HCT116 (cell line): Measurements from ENCODE around the gene CS. TPM values are rescaled to one million over a fixed set of nuclear protein-coding genes. Genes with fewer than 3 reads are reported as not detected.

Source experiments
- ATAC-seq: fragments of 200-7000 bp; cut with Tn5 transposase; 2 replicates; pipeline ENCODE4 v1.9.1; 2020; ENCODE audit warnings: mild to moderate bottlenecking, moderate library complexity
- BruUV-seq: library from RNA; stranded (reverse); fragments of 400-500 nt; replicated peaks from 2 replicates; lab custom pipeline; 2021; lab: Mats Ljungman, UMichigan
- CTCF ChIA-PET: fragments of 300-600 bp; sonication (Branson Sonifier 250); formaldehyde crosslinking; loops from one replicate; lab custom pipeline; 2021; ENCODE audit warnings: antibody characterized with exemption; lab: Charles Lee
- POLR2A ChIA-PET: fragments of 300-600, 350-600 bp; sonication (Branson Sonifier 250); formaldehyde crosslinking; loops from one replicate; lab custom pipeline; 2021; ENCODE audit warnings: antibody characterized with exemption; lab: Charles Lee
- RAD21 ChIA-PET, 2 experiments: fragments of 300-600 bp; sonication (Branson Sonifier 250); formaldehyde crosslinking; loops; one replicate each; lab custom pipeline; 2023; ENCODE audit warnings: low total read pairs in 2 of 2; ENCODE audit not compliant: uncharacterized antibody in 2 of 2, unreplicated experiment in 2 of 2, low non-redundant PET in 1 of 2; lab: Charles Lee
- DNase-seq: peaks from one replicate; pipeline ENCODE4 v3.0.0-alpha.2; 2010; ENCODE audit warnings: low read depth, low spot score
- H2AFZ ChIP-seq: fragments of 200-600 bp; shearing (Covaris generic), sonication (generic); 2 replicates; pipeline ENCODE4 v1.6.1; 2017; ENCODE audit warnings: low read depth, mixed run types, mixed read lengths, antibody characterized with exemption, low read length; ENCODE audit not compliant: poor library complexity, severe bottlenecking
- H3K27ac ChIP-seq: 2 replicates; pipeline ENCODE4 v1.5.1; 2012; ENCODE audit warnings: low read depth, low read length
- H3K27me3 ChIP-seq: fragments of 200-600 bp; sonication (generic); 2 replicates; pipeline ENCODE4 v1.6.1; 2016; ENCODE audit warnings: mixed run types, low read length, mixed read lengths; ENCODE audit not compliant: insufficient read depth
- H3K36me3 ChIP-seq, 2 experiments: fragments of 200-500 bp in 1 of 2; fragments of 200-600 bp in 1 of 2; sonication (Bioruptor generic) in 1 of 2; sonication (generic) in 1 of 2; 2 replicates each; pipeline versions ENCODE4 v1.5.1 to v1.6.1; 2014 to 2016; ENCODE audit warnings: low read length in 2 of 2, inconsistent platforms in 1 of 2, mixed read lengths in 1 of 2, mixed run types in 1 of 2; ENCODE audit not compliant: insufficient read depth in 2 of 2, control insufficient read depth in 1 of 2
- H3K4me1 ChIP-seq, 2 experiments: fragments of 200-600 bp in 1 of 2; sonication (generic) in 1 of 2; 2 replicates each; pipeline versions ENCODE4 v1.5.1 to v1.6.1; 2012 to 2017; ENCODE audit warnings: low read length in 2 of 2, inconsistent platforms in 1 of 2, mild to moderate bottlenecking in 1 of 2, mixed read lengths in 1 of 2, mixed run types in 1 of 2, moderate library complexity in 1 of 2; ENCODE audit not compliant: insufficient read depth in 2 of 2, control insufficient read depth in 1 of 2
- H3K4me2 ChIP-seq: fragments of 200-600 bp; sonication (generic); 2 replicates; pipeline ENCODE4 v1.6.1; 2017; ENCODE audit warnings: mixed run types, low read length, mixed read lengths
- H3K4me3 ChIP-seq, 2 experiments: fragments of 200-600 bp in 1 of 2; sonication (generic) in 1 of 2; replicated peaks in 1 of 2; 2 replicates each; pipeline ENCODE4 v1.5.1; 2011 to 2016; ENCODE audit warnings: low read length in 2 of 2, control low read depth in 1 of 2, low read depth in 1 of 2, mild to moderate bottlenecking in 1 of 2, mixed read lengths in 1 of 2, mixed run types in 1 of 2
- H3K79me2 ChIP-seq: fragments of 200-600 bp; sonication (generic); 2 replicates; pipeline ENCODE4 v1.6.1; 2017; ENCODE audit warnings: mild to moderate bottlenecking, mixed run types, low read length, moderate library complexity, mixed read lengths; ENCODE audit not compliant: insufficient read depth
- H3K9ac ChIP-seq: fragments of 200-600 bp; sonication (generic); 2 replicates; pipeline ENCODE4 v1.6.1; 2016; ENCODE audit warnings: low read length, mixed read lengths
- H3K9me2 ChIP-seq: fragments of 200-600 bp; sonication (generic), shearing (Covaris generic); 2 replicates; pipeline ENCODE4 v1.6.1; 2017; ENCODE audit warnings: mixed run types, mild to moderate bottlenecking, moderate library complexity; ENCODE audit not compliant: insufficient read depth
- H3K9me3 ChIP-seq, 2 experiments: fragments of 200-500 bp in 1 of 2; fragments of 200-600 bp in 1 of 2; sonication (Bioruptor generic) in 1 of 2; sonication (generic) in 1 of 2; 2 replicates each; pipeline ENCODE4 v1.6.1; 2014 to 2017; ENCODE audit warnings: low read length in 2 of 2, mixed read lengths in 2 of 2, inconsistent platforms in 1 of 2, low read depth in 1 of 2, mild to moderate bottlenecking in 1 of 2, mixed run types in 1 of 2, moderate library complexity in 1 of 2; ENCODE audit not compliant: control insufficient read depth in 1 of 2, insufficient read depth in 1 of 2
- H4K20me1 ChIP-seq: fragments of 200-600 bp; sonication (generic), shearing (Covaris generic); 2 replicates; pipeline ENCODE4 v1.6.1; 2017; ENCODE audit warnings: mixed run types, mild to moderate bottlenecking, moderate library complexity; ENCODE audit not compliant: insufficient read depth
- RAD21 ChIP-seq: IDR thresholded peaks from 2 replicates; pipeline ENCODE4 v1.6.1; 2012; ENCODE audit warnings: low read depth, mild to moderate bottlenecking
- intact Hi-C: fragments of 100-400 bp; cut with micrococcal nuclease; formaldehyde crosslinking; loops from 2 replicates; pipeline ENCODE4 v1.10.0; 2022
- total RNA-seq: library from RNA; stranded (reverse); gene quantifications from one replicate; pipeline ENCODE4 v1.2.1, GENCODE V29; 2021; ENCODE audit not compliant: unreplicated experiment
- TF ChIP-seq, protein P1 (sequence below), 3 experiments: fragments of 200-600 bp in 1 of 3; sonication (generic) in 1 of 3; IDR thresholded peaks in 2 of 3; conservative IDR thresholded peaks in 1 of 3; 2 replicates each; pipeline ENCODE4 v1.5.1; 2012 to 2017; ENCODE audit warnings: low read depth in 2 of 3, low read length in 2 of 3, antibody characterized with exemption in 1 of 3, borderline replicate concordance in 1 of 3, control low read depth in 1 of 3, mild to moderate bottlenecking in 1 of 3, mixed read lengths in 1 of 3, mixed run types in 1 of 3, moderate library complexity in 1 of 3; ENCODE audit not compliant: insufficient read depth in 1 of 3
- TF ChIP-seq, protein P2 (sequence below): IDR thresholded peaks from 2 replicates; pipeline ENCODE4 v1.6.1; 2011; ENCODE audit warnings: mild to moderate bottlenecking, low read length, moderate library complexity; ENCODE audit not compliant: insufficient replicate concordance; ENCODE audit errors: extremely low read depth

The CS gene
- total RNA-seq, 1 experiment from 2014 or later = 270 TPM

DNA sequence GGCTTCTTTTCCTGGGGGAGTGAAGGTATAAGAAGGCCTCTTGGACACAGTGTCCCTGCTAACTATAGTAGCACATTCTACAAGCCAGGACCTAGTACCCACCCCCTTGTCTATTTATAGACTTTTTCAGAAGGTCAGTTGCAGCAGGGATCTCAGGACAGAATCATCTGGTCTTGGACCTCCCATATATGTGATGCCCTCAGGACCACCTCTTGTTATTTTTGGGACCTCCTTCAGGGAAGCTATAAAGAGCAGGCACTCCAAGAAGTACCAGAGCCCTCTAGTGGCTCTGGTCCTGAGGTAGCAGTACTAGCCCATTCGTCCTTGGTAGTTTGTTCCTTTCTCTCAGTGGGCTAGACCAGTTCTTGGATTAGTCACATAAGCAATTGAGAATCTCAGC is 29.1 kb downstream of the CS start:
- no peaks in the 10 kb centered on the region for H3K9me3 ChIP-seq
- ChIA-PET CTCF (interaction anchor here (0.8 kb wide), 1 partner anchor 21 kb away, joined by 3 read pairs; no protein-coding TSS in a partner anchor), POLR2A (no interaction called here), RAD21 (no interaction called here)
- no peaks in the 10 kb centered on the region for H3K79me2 ChIP-seq
- no peaks in the 10 kb centered on the region for H4K20me1 ChIP-seq
- intact Hi-C loops = no loop called here
- H3K27ac ChIP-seq = no peak overlapping the region
- ATAC-seq = peak; percentile 30
- BruUV-seq = no TSS peak
- H3K4me1 ChIP-seq = peaks cover 3 to 15% of the 10 kb centered on the region in 2 experiments; a peak in 3 of 4 replicates
- DNase-seq = no peak
- no peak overlapping the region for H3K4me2 ChIP-seq
- H2AFZ ChIP-seq = no peak overlapping the region
- H3K36me3 ChIP-seq = peaks cover 28 to 51% of the 10 kb centered on the region in 2 experiments
- TF ChIP-seq, protein P1, sequence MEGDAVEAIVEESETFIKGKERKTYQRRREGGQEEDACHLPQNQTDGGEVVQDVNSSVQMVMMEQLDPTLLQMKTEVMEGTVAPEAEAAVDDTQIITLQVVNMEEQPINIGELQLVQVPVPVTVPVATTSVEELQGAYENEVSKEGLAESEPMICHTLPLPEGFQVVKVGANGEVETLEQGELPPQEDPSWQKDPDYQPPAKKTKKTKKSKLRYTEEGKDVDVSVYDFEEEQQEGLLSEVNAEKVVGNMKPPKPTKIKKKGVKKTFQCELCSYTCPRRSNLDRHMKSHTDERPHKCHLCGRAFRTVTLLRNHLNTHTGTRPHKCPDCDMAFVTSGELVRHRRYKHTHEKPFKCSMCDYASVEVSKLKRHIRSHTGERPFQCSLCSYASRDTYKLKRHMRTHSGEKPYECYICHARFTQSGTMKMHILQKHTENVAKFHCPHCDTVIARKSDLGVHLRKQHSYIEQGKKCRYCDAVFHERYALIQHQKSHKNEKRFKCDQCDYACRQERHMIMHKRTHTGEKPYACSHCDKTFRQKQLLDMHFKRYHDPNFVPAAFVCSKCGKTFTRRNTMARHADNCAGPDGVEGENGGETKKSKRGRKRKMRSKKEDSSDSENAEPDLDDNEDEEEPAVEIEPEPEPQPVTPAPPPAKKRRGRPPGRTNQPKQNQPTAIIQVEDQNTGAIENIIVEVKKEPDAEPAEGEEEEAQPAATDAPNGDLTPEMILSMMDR (IDR thresholded peaks at IDR 0.05 in 2 of 3, conservative IDR thresholded peaks at IDR 0.05 in 1 of 3; ENCODE audit: borderline replicate concordance in 1 of 3, insufficient read depth in 1 of 3, low read depth in 2 of 3, low read length in 2 of 3) = peak; percentile 56 to 65 (median 60); a peak in 5 of 6 replicates
- TF ChIP-seq, protein P2, sequence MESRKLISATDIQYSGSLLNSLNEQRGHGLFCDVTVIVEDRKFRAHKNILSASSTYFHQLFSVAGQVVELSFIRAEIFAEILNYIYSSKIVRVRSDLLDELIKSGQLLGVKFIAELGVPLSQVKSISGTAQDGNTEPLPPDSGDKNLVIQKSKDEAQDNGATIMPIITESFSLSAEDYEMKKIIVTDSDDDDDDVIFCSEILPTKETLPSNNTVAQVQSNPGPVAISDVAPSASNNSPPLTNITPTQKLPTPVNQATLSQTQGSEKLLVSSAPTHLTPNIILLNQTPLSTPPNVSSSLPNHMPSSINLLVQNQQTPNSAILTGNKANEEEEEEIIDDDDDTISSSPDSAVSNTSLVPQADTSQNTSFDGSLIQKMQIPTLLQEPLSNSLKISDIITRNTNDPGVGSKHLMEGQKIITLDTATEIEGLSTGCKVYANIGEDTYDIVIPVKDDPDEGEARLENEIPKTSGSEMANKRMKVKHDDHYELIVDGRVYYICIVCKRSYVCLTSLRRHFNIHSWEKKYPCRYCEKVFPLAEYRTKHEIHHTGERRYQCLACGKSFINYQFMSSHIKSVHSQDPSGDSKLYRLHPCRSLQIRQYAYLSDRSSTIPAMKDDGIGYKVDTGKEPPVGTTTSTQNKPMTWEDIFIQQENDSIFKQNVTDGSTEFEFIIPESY = no peak
- TF ChIP-seq RAD21 = peak; percentile 52
- no peaks in the 10 kb centered on the region for H3K9me2 ChIP-seq
- no peaks in the 10 kb centered on the region for H3K27me3 ChIP-seq
- no peak overlapping the region for H3K4me3 ChIP-seq
- H3K9ac ChIP-seq = no peak overlapping the region
